Smooth muscle cell (in vitro differentiated cells): ENCODE results near the gene TXNDC11. TPM values are rescaled to one million over a fixed set of nuclear protein-coding genes. Genes with fewer than 3 reads are reported as not detected.

ENCODE experiments used
- DNase-seq: peaks from one replicate; lab custom pipeline; 2025; ENCODE audit not compliant: unreplicated experiment; lab: John Stamatoyannopoulos, UW
- H2AFZ ChIP-seq: fragments of 200-600 bp; sonication (generic); 2 replicates; pipeline ENCODE4 v1.6.0; 2016; ENCODE audit warnings: antibody characterized with exemption, low read depth, mild to moderate bottlenecking
- H3F3A ChIP-seq: fragments of 200-600 bp; sonication (generic); 2 replicates; pipeline ENCODE4 v1.6.0; 2017; ENCODE audit warnings: antibody characterized with exemption, low read depth
- H3K27ac ChIP-seq: fragments of 200-600 bp; sonication (generic); 2 replicates; pipeline ENCODE4 v1.5.1; 2016; ENCODE audit warnings: low read depth, mild to moderate bottlenecking
- H3K27me3 ChIP-seq: fragments of 200-600 bp; sonication (generic); 2 replicates; pipeline ENCODE4 v1.6.1; 2016; ENCODE audit warnings: low read depth, mild to moderate bottlenecking
- H3K36me3 ChIP-seq: fragments of 200-600 bp; sonication (generic); 2 replicates; pipeline ENCODE4 v1.5.1; 2016; ENCODE audit warnings: low read depth
- H3K4me1 ChIP-seq: fragments of 200-600 bp; sonication (generic); 2 replicates; pipeline ENCODE4 v1.5.1; 2016; ENCODE audit warnings: low read depth
- H3K4me2 ChIP-seq: fragments of 200-600 bp; sonication (generic); 2 replicates; pipeline ENCODE4 v1.6.0; 2016; ENCODE audit warnings: mild to moderate bottlenecking
- H3K4me3 ChIP-seq: fragments of 200-600 bp; sonication (generic); 2 replicates; pipeline ENCODE4 v1.5.1; 2016; ENCODE audit warnings: mild to moderate bottlenecking
- H3K79me2 ChIP-seq: fragments of 200-600 bp; sonication (generic); 2 replicates; pipeline ENCODE4 v1.6.0; 2016; ENCODE audit warnings: low read depth, mild to moderate bottlenecking
- H3K9ac ChIP-seq: fragments of 200-600 bp; sonication (generic); 2 replicates; pipeline ENCODE4 v1.6.0; 2016; ENCODE audit warnings: low read depth
- H3K9me3 ChIP-seq: fragments of 200-600 bp; sonication (generic); replicated peaks from 2 replicates; pipeline ENCODE4 v1.5.1; 2016; ENCODE audit warnings: low read depth
- H4K20me1 ChIP-seq: fragments of 200-600 bp; sonication (generic); 2 replicates; pipeline ENCODE4 v1.6.0; 2016; ENCODE audit warnings: low read depth
- WGBS: methylation state at CpG from one replicate; pipeline ENCODE4 v1.1.7; 2016; ENCODE audit warnings: low lambda C conversion rate; 5-methylcytosine and 5-hydroxymethylcytosine counted together
- polyA plus RNA-seq: library from polyadenylated mRNA; unstranded; fragments of >200 nt; fragmentation: Nextera tagmentation; extraction: Ambion mirVana; gene quantifications from 2 replicates; pipeline ENCODE4 v1.2.1, GENCODE V29; 2016
- total RNA-seq: library from RNA; depleted of rRNA; stranded (reverse); fragments of >200 nt; gene quantifications from 2 replicates; pipeline ENCODE4 v1.2.3, GENCODE V29; 2014
- TF ChIP-seq, protein P1 (sequence below): fragments of 200-600 bp; sonication (generic); IDR thresholded peaks from 2 replicates; pipeline ENCODE4 v1.5.1; 2017; ENCODE audit warnings: borderline replicate concordance, mild to moderate bottlenecking, antibody characterized with exemption; ENCODE audit not compliant: insufficient read depth, poor library complexity, severe bottlenecking

The TXNDC11 gene
- total and polyA plus RNA-seq, 2 experiments from 2014 or later: 27.3 to 30.8 TPM

DNA sequence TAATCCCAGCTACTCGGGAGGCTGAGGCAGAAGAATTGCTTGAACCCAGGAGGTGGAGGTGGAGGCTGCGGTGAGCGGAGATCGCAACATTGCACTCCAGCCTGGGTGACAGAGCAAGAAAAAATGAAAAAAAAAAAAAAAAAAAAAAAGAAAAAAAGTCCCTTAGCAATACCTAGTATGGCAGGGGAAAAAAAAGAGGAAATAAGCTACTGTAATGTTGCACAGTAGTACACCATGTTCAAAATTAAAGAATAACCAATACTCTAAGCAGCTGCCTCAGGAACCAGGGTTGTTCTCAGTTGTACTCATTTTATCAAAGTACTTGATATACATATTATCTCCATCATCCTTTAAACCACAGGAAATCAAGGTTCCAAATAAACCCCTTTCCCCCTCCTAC lies 17.3 kb upstream of the TXNDC11 start:
- Histone ChIP-seq H3F3A (peaks cover 18% of the 10 kb centered on the region), H3K9me3 (no peaks in the 10 kb centered on the region), H3K9ac (no peak overlapping the region), H3K4me2 (no peak overlapping the region), H3K79me2 (no peaks in the 10 kb centered on the region), H4K20me1 (peaks cover 46% of the 10 kb centered on the region), H3K27ac (no peak overlapping the region), H3K4me1 (no peaks in the 10 kb centered on the region), H2AFZ (no peak overlapping the region), H3K36me3 (peaks cover 42% of the 10 kb centered on the region), H3K4me3 (no peak overlapping the region), H3K27me3 (no peaks in the 10 kb centered on the region)
- WGBS: 100% methylated on average over 4 of the region's 4 CpGs
- no peak for DNase-seq
- TF ChIP-seq, protein P1, sequence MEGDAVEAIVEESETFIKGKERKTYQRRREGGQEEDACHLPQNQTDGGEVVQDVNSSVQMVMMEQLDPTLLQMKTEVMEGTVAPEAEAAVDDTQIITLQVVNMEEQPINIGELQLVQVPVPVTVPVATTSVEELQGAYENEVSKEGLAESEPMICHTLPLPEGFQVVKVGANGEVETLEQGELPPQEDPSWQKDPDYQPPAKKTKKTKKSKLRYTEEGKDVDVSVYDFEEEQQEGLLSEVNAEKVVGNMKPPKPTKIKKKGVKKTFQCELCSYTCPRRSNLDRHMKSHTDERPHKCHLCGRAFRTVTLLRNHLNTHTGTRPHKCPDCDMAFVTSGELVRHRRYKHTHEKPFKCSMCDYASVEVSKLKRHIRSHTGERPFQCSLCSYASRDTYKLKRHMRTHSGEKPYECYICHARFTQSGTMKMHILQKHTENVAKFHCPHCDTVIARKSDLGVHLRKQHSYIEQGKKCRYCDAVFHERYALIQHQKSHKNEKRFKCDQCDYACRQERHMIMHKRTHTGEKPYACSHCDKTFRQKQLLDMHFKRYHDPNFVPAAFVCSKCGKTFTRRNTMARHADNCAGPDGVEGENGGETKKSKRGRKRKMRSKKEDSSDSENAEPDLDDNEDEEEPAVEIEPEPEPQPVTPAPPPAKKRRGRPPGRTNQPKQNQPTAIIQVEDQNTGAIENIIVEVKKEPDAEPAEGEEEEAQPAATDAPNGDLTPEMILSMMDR: no peak

DNA sequence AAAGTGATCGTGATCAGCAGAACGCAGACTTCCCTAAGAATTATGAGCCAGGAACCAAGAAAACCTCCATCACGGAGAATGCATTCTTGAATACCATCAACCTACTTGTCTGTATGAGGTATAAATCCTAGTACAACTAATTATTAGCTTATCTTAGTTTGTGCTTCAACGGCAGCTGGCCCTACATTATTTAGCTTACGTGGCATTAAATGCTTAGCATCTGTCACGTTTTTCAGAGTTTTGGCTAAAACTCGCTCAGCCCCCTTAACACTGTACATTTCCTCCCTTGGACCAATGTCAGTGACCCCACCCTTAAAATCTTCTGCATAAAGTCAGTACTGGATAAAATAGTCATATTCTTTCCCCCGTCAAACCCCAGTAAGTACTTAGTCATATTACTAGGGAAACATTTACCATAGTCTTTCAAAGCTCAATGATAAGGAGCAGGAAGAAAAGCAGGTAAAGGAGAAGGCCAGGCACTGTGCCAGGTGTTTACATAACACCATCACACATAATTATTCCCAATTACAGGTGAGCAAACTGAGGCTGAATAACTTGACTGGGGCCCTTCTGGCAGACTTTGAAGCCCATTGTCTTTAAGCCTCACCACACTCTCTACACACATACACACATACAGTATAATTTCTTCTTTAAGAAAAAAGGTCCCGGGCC lies 16.6 kb upstream of the TXNDC11 start:
- TF ChIP-seq, protein P1: no peak
- Histone ChIP-seq H3K9me3 (no peaks in the 10 kb centered on the region), H4K20me1 (peaks cover 49% of the 10 kb centered on the region), H3K79me2 (no peaks in the 10 kb centered on the region), H3K4me1 (no peaks in the 10 kb centered on the region), H3K4me3 (no peak overlapping the region), H3K4me2 (no peak overlapping the region), H3K9ac (no peak overlapping the region), H3K27me3 (no peaks in the 10 kb centered on the region), H3F3A (peaks cover 18% of the 10 kb centered on the region), H3K36me3 (peaks cover 35% of the 10 kb centered on the region), H3K27ac (no peak overlapping the region), H2AFZ (no peak overlapping the region)
- no peak for DNase-seq
- 89% methylated on average over 9 of the region's 9 CpGs for WGBS

DNA sequence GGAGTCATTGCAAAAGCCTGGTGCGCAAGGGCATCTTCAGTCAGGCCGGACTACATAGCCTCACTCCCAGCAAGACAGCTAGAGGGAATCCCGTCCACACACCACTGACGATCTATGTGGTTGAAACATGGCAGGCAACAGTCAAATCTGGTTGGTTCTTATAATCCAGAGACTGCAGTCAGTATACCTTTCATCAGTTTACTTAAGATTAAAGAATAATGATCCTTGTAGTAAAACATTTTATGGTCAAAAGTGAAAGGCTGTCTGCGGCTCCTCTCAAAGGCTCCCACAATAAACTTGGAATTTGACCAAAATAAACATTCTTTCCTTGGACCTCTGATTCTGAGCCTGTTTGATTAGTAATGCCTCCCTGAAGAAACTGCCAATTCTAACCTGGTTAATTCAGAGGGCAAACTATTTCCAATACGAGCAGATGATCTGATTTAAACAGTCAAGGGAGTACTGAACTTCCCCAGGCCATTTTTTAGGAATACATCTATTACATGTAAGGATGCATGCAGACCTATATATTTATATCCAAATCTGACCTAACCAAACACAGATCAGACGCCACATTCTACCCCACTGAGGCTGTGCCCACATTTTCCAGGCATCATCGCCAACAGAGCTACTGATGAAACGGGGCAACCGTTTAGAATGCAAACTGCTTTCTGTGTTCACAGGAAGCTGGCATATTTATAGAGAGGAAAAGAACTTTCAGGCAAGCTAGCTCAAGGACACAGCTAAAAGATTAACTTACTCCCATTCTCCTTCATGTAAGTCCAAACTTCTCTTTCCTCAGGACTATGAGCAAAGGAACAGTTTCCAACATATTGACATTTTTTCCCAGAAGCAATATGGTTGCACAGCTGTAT lies 15.3 kb upstream of the TXNDC11 start:
- peaks cover 33% of the 10 kb centered on the region for H3K36me3 ChIP-seq
- no peak overlapping the region for H3K9ac ChIP-seq
- no peak overlapping the region for H3K4me2 ChIP-seq
- TF ChIP-seq, protein P1: no peak
- no peak for DNase-seq
- peaks cover 50% of the 10 kb centered on the region for H4K20me1 ChIP-seq
- H3K79me2 ChIP-seq: no peaks in the 10 kb centered on the region
- H3K4me3 ChIP-seq: no peak overlapping the region
- H3K27ac ChIP-seq: no peak overlapping the region
- H3F3A ChIP-seq: peaks cover 18% of the 10 kb centered on the region
- no peaks in the 10 kb centered on the region for H3K9me3 ChIP-seq
- 66% methylated on average over 10 of the region's 10 CpGs for WGBS
- no peak overlapping the region for H2AFZ ChIP-seq
- no peaks in the 10 kb centered on the region for H3K4me1 ChIP-seq
- no peaks in the 10 kb centered on the region for H3K27me3 ChIP-seq
